ENCODE data around the gene RPS6KB1. TPM values are rescaled to one million over a fixed set of nuclear protein-coding genes. Genes with fewer than 3 reads are reported as not detected.

RPS6KB1 gene
- total and polyA plus RNA-seq, 9 of the 15 experiments (the other 6 are each of a cell fraction or from before 2014, with no cell fraction given), result 8.8 to 60.7 (median 35.1) TPM

DNA sequence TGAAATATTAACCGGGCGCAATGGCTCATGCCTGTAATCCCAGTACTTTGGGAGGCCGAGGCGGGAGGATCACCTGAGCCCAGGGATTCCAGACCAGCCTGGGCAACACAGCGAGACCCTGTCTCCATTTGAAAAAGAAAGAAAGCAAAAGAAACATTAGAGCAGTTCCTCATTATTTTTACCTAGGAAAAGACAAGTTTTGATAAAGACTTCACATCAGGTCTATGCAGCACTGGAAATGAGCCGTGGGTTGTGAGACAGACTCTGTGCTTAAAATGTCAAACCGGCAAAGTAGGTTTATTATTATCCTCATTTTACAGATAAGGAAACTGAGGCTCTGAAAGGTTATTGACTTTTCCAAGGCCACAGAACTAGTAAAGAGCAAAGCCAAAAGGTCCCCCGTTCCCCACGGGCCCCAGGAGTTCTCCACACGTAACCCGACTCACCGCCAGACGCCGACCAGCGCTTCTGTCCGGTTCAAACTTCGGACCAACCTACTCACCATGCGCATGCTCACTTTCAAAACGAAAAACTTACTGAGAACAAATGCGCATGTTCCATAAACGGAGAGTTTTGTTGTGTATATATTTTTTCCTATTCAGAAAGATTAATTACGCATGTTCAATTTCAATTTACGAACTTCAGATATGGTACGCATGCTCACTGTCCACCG, 534 bp upstream of the RPS6KB1 start (continued):
- peak; percentile 74 for TF ChIP-seq BCOR (IDR thresholded peaks at IDR 0.05)

DNA sequence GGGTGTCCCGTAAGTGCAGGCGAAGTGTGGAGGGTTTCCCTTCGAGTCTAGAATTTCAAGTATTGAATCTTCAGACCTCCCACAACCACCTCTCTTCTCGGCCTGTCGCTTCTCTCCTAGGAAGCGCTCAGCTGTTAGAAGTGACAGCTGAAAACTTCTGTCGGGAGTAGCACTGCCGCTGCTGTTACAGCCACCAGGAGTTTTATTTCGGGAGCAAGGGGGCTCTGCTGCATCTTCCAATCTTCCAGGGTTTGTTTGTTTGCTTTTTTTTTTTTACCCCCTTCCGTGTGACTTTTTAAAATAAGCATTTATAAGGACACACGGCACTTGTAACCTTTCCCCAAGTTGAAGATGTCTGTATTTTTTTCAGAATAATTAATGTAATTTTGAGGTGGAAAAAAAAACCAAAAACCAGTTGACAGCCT, 767 bp downstream of the RPS6KB1 start:
- Histone ChIP-seq H3K4me3 (peak overlapping the region; percentile 85), H3K9ac (ENCODE audit: insufficient read depth in 1 of 2, low read depth in 2 of 2, low read length in 2 of 2) (peak overlapping the region; percentile 77 to 99), H3K9me1 (ENCODE audit: control insufficient read depth, insufficient read depth, low read length) (no peaks in the 10 kb centered on the region), H3K4me1 (replicated peaks in 1 of 2; ENCODE audit: control insufficient read depth in 2 of 2, insufficient read depth in 2 of 2, low read length in 2 of 2) (peaks cover 14 to 17% of the 10 kb centered on the region in 2 experiments; a peak in 4 of 5 replicates), H3K79me2 (ENCODE audit: control insufficient read depth, insufficient read depth, low read length) (peaks cover 82% of the 10 kb centered on the region), H3K27me3 (ENCODE audit: control insufficient read depth in 2 of 2, insufficient read depth in 2 of 2, low read length in 2 of 2) (no peaks in the 10 kb centered on the region), H3K27ac (ENCODE audit: extremely low read depth, low read depth, low read length) (peak overlapping the region; percentile 71), H3K36me3 (ENCODE audit: control insufficient read depth, insufficient read depth, low read length) (peaks cover 29% of the 10 kb centered on the region; the same call in 2 of the 3 replicates), H3K4me2 (ENCODE audit: insufficient read depth, low read length) (peak overlapping the region; percentile 92), H2AFZ (ENCODE audit: low read depth, low read length) (peak overlapping the region; percentile 84), H3K9me3 (replicated peaks; ENCODE audit: control insufficient read depth, insufficient read depth, low read depth, low read length) (no peaks in the 10 kb centered on the region), H4K20me1 (replicated peaks; ENCODE audit: control insufficient read depth, insufficient read depth, low read length) (no peaks in the 10 kb centered on the region)
- POLR2A ChIA-PET, result interaction anchor here (0.6 to 2.1 kb wide), 9 partner anchors 9 to 1507 kb away, joined by 3 to 11 read pairs (median 4); no protein-coding TSS in a partner anchor
- BruUV-seq (replicated peaks), result no TSS peak
- WGBS (ENCODE audit: insufficient coverage, low coverage, missing lambda C conversion rate), result 0% methylated on average over 11 of the region's 11 CpGs
- intact Hi-C loops (cut with micrococcal nuclease) (no loop called here), in situ Hi-C loops (cut with MboI) (no loop called here)
- CTCF ChIA-PET (ENCODE audit: low intra/inter-chr PET ratio), result interaction anchor here (0.7 kb wide), 1 partner anchor 20 kb away, joined by 3 read pairs; no protein-coding TSS in a partner anchor
- FAIRE-seq (no peak), DNase-seq (ENCODE audit: extremely low read depth in 1 of 4, low spot score in 3 of 4) (peak in 3 of 4 experiments; percentile 27 to 57 (median 30)), ATAC-seq (peak; percentile 42)
- TF ChIP-seq, protein P1, sequence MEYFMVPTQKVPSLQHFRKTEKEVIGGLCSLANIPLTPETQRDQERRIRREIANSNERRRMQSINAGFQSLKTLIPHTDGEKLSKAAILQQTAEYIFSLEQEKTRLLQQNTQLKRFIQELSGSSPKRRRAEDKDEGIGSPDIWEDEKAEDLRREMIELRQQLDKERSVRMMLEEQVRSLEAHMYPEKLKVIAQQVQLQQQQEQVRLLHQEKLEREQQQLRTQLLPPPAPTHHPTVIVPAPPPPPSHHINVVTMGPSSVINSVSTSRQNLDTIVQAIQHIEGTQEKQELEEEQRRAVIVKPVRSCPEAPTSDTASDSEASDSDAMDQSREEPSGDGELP (CRISPR knock-in tag; IDR thresholded peaks at IDR 0.05; ENCODE audit: borderline replicate concordance), result peak; percentile 92; the same call in 1 of the 2 replicates
- no peak for TF ChIP-seq GTF2F1 (IDR thresholded peaks at IDR 0.05; ENCODE audit: low read depth, low read length)
- no peak for TF ChIP-seq HNRNPL (IDR thresholded peaks at IDR 0.05; ENCODE audit: low read depth, low read length)
- TF ChIP-seq, protein P2, sequence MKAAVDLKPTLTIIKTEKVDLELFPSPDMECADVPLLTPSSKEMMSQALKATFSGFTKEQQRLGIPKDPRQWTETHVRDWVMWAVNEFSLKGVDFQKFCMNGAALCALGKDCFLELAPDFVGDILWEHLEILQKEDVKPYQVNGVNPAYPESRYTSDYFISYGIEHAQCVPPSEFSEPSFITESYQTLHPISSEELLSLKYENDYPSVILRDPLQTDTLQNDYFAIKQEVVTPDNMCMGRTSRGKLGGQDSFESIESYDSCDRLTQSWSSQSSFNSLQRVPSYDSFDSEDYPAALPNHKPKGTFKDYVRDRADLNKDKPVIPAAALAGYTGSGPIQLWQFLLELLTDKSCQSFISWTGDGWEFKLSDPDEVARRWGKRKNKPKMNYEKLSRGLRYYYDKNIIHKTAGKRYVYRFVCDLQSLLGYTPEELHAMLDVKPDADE (conservative IDR thresholded peaks at IDR 0.05; ENCODE audit: control insufficient read depth, low read depth, low read length), result peak; percentile 73; the same call in 1 of the 2 replicates
- TF ChIP-seq, protein P3, sequence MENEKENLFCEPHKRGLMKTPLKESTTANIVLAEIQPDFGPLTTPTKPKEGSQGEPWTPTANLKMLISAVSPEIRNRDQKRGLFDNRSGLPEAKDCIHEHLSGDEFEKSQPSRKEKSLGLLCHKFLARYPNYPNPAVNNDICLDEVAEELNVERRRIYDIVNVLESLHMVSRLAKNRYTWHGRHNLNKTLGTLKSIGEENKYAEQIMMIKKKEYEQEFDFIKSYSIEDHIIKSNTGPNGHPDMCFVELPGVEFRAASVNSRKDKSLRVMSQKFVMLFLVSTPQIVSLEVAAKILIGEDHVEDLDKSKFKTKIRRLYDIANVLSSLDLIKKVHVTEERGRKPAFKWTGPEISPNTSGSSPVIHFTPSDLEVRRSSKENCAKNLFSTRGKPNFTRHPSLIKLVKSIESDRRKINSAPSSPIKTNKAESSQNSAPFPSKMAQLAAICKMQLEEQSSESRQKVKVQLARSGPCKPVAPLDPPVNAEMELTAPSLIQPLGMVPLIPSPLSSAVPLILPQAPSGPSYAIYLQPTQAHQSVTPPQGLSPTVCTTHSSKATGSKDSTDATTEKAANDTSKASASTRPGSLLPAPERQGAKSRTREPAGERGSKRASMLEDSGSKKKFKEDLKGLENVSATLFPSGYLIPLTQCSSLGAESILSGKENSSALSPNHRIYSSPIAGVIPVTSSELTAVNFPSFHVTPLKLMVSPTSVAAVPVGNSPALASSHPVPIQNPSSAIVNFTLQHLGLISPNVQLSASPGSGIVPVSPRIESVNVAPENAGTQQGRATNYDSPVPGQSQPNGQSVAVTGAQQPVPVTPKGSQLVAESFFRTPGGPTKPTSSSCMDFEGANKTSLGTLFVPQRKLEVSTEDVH (IDR thresholded peaks at IDR 0.05; ENCODE audit: low read depth, partially characterized antibody), result no peak
- no peak for TF ChIP-seq ZNF785 (CRISPR knock-in tag; IDR thresholded peaks at IDR 0.05)
- no peak for TF ChIP-seq RFX7 (CRISPR knock-in tag; IDR thresholded peaks at IDR 0.05)
- TF ChIP-seq ELF1 (tag; IDR thresholded peaks at IDR 0.05), result peak; percentile 35; the same call in 1 of the 2 replicates
- TF ChIP-seq ZNF217 (CRISPR knock-in tag; IDR thresholded peaks at IDR 0.05), result no peak
- 0 out of 2 replicates have a peak, but pooled peaks have one; percentile 41 for TF ChIP-seq TGIF2 (CRISPR knock-in tag; IDR thresholded peaks at IDR 0.05)
- TF ChIP-seq KLF6 (CRISPR knock-in tag; IDR thresholded peaks at IDR 0.05; ENCODE audit: borderline replicate concordance), result no peak
- TF ChIP-seq BHLHE40 (IDR thresholded peaks at IDR 0.05; ENCODE audit: low read length), result no peak
- TF ChIP-seq, protein P4, sequence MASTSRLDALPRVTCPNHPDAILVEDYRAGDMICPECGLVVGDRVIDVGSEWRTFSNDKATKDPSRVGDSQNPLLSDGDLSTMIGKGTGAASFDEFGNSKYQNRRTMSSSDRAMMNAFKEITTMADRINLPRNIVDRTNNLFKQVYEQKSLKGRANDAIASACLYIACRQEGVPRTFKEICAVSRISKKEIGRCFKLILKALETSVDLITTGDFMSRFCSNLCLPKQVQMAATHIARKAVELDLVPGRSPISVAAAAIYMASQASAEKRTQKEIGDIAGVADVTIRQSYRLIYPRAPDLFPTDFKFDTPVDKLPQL (IDR thresholded peaks at IDR 0.05; ENCODE audit: extremely low read depth, insufficient read length), result no peak
